ENCODE measurements around the gene MCRS1.
"Not testable (repeated sequence)": the region's sequence is repeated elsewhere in the genome, so short reads cannot be mapped to it uniquely, and the experiment has no call there.

Gene MCRS1

GRCh38 chr12:49567611-49568441 lies at the start of gene MCRS1:
TSS of gene MCRS1 (minus strand) at chr12:49568142. CDS start at chr12:49566731, 1,411 bp downstream.
- peak; percentile 99 for DNase-seq (ENCODE audit: low spot score)

GRCh38 chr12:49616533-49617219 lies 48.7 kb upstream of the MCRS1 start:
- no peak for DNase-seq (ENCODE audit: low spot score)

GRCh38 chr12:49615725-49616124 lies 47.8 kb upstream of the MCRS1 start:
- DNase-seq (ENCODE audit: low spot score), result no peak

- no peak for DNase-seq (ENCODE audit: low spot score)
Measured at GRCh38 chr12:49612210-49612609, 44.3 kb upstream of the MCRS1 start.

- not testable (repeated sequence) for DNase-seq (ENCODE audit: low spot score)
Measured at GRCh38 chr12:49610785-49611184, 42.8 kb upstream of the MCRS1 start.

GRCh38 chr12:49609875-49610154 lies 41.9 kb upstream of the MCRS1 start:
- DNase-seq (ENCODE audit: low spot score), result no peak

- DNase-seq (ENCODE audit: low spot score), result no peak
Measured at GRCh38 chr12:49609059-49609874, 41.3 kb upstream of the MCRS1 start.

- DNase-seq (ENCODE audit: low spot score), result not testable (repeated sequence)
Measured at GRCh38 chr12:49605539-49605938, 37.6 kb upstream of the MCRS1 start, which contains the start of gene FAM186B. TSS of gene FAM186B (minus strand) at chr12:49605639. CDS start at chr12:49605477, 162 bp downstream.

- no peak for DNase-seq (ENCODE audit: low spot score)
Measured at GRCh38 chr12:49604856-49605255, 36.9 kb upstream of the MCRS1 start.

GRCh38 chr12:49603721-49604120 lies 35.8 kb upstream of the MCRS1 start:
- DNase-seq (ENCODE audit: low spot score), result no peak

GRCh38 chr12:49599961-49600360 lies 32.0 kb upstream of the MCRS1 start:
- DNase-seq (ENCODE audit: low spot score), result no peak

- no peak for DNase-seq (ENCODE audit: low spot score)
Measured at GRCh38 chr12:49598527-49598926, 30.6 kb upstream of the MCRS1 start.

GRCh38 chr12:49588721-49589516 lies 21.0 kb upstream of the MCRS1 start:
- DNase-seq (ENCODE audit: low spot score), result no peak

- DNase-seq (ENCODE audit: low spot score), result no peak
Measured at GRCh38 chr12:49588281-49588680, 20.3 kb upstream of the MCRS1 start.

GRCh38 chr12:49587174-49587908 lies 19.4 kb upstream of the MCRS1 start:
- DNase-seq (ENCODE audit: low spot score), result no peak

GRCh38 chr12:49585477-49586459 lies 17.8 kb upstream of the MCRS1 start:
- DNase-seq (ENCODE audit: low spot score), result no peak

- DNase-seq (ENCODE audit: low spot score), result no peak
Measured at GRCh38 chr12:49584591-49584990, 16.6 kb upstream of the MCRS1 start.

- no peak for DNase-seq (ENCODE audit: low spot score)
Measured at GRCh38 chr12:49583366-49584094, 15.6 kb upstream of the MCRS1 start.

- DNase-seq (ENCODE audit: low spot score), result no peak
Measured at GRCh38 chr12:49582850-49583249, 14.9 kb upstream of the MCRS1 start.
